Osteocyte (in vitro differentiated cells): Measurements from ENCODE around the gene PRKAA2. TPM values are rescaled to one million over a fixed set of nuclear protein-coding genes. Genes with fewer than 3 reads are reported as not detected.

ENCODE experiments used
- DNase-seq: peaks from one replicate; pipeline ENCODE4 v3.0.0; 2021; ENCODE audit warnings: mixed read lengths; ENCODE audit not compliant: unreplicated experiment; ENCODE audit errors: extremely low spot score
- H3K27ac Mint-ChIP-seq: one replicate; pipeline ENCODE4 v1.8.0; 2021; ENCODE audit warnings: mild to moderate bottlenecking, mixed read lengths; ENCODE audit not compliant: unreplicated experiment
- H3K27me3 Mint-ChIP-seq: one replicate; pipeline ENCODE4 v1.8.0; 2021; ENCODE audit warnings: mixed read lengths; ENCODE audit not compliant: unreplicated experiment
- H3K36me3 Mint-ChIP-seq: one replicate; pipeline ENCODE4 v1.8.0; 2021; ENCODE audit warnings: mixed read lengths; ENCODE audit not compliant: unreplicated experiment
- H3K4me1 Mint-ChIP-seq: one replicate; pipeline ENCODE4 v1.8.0; 2021; ENCODE audit warnings: mixed read lengths; ENCODE audit not compliant: unreplicated experiment
- H3K4me3 Mint-ChIP-seq: one replicate; pipeline ENCODE4 v1.8.0; 2021; ENCODE audit warnings: mild to moderate bottlenecking, moderate library complexity, mixed read lengths; ENCODE audit not compliant: unreplicated experiment
- H3K9me3 Mint-ChIP-seq: one replicate; pipeline ENCODE4 v1.8.0; 2021; ENCODE audit warnings: mixed read lengths; ENCODE audit not compliant: unreplicated experiment
- total RNA-seq: library from RNA; stranded (reverse); gene quantifications from 2 replicates; pipeline ENCODE4 v1.2.1, GENCODE V29; 2021
- TF ChIP-seq, protein P1 (sequence below): fragments of 200-600 bp; sonication (generic); IDR thresholded peaks from 2 replicates; pipeline ENCODE4 v1.5.0; 2021; ENCODE audit warnings: antibody characterized with exemption, mild to moderate bottlenecking, moderate library complexity

PRKAA2 gene
- total RNA-seq, 1 donor from 2014 or later: 2.0 TPM

DNA sequence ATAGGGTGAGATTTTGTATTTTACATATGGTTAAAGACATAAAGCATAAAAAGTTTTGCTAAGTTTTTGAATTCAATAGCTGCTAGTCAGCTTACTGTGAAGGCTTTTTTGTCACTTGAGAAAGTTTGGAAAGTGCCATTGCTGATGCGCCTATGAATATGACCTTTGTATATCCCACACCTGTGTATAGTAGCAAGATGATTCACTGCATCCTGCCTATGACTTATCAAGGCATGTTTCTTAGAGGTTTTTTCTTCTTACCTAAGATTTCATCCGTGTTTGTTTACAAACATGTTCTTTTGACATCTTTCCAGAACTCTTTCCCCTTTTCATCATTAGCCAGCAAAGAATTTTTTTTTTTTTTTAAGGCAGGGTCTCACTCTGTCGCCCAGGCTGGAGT lies 51.5 kb downstream of the PRKAA2 start:
- Mint-ChIP-seq H3K27me3 (no peaks in the 10 kb centered on the region), H3K4me1 (no peaks in the 10 kb centered on the region), H3K27ac (no peak overlapping the region), H3K36me3 (peaks cover 11% of the 10 kb centered on the region), H3K9me3 (peaks cover 12% of the 10 kb centered on the region), H3K4me3 (no peak overlapping the region)
- no peak for DNase-seq
- TF ChIP-seq, protein P1, sequence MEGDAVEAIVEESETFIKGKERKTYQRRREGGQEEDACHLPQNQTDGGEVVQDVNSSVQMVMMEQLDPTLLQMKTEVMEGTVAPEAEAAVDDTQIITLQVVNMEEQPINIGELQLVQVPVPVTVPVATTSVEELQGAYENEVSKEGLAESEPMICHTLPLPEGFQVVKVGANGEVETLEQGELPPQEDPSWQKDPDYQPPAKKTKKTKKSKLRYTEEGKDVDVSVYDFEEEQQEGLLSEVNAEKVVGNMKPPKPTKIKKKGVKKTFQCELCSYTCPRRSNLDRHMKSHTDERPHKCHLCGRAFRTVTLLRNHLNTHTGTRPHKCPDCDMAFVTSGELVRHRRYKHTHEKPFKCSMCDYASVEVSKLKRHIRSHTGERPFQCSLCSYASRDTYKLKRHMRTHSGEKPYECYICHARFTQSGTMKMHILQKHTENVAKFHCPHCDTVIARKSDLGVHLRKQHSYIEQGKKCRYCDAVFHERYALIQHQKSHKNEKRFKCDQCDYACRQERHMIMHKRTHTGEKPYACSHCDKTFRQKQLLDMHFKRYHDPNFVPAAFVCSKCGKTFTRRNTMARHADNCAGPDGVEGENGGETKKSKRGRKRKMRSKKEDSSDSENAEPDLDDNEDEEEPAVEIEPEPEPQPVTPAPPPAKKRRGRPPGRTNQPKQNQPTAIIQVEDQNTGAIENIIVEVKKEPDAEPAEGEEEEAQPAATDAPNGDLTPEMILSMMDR: no peak

DNA sequence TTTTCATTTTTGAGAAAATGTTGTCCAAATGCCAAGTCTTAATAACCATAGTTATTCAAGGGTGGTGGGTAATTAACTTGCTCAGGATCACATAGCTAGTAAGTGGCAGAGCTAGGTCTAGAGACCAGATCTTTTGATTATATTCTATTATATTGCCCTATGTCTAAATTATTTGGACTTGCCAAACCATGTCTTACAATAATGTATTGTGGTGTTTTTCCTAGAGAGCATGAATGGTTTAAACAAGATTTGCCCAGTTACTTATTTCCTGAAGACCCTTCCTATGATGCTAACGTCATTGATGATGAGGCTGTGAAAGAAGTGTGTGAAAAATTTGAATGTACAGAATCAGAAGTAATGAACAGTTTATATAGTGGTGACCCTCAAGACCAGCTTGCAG lies 58.6 kb downstream of the PRKAA2 start:
- no peaks in the 10 kb centered on the region for H3K4me1 Mint-ChIP-seq
- no peak for DNase-seq
- H3K27me3 Mint-ChIP-seq: no peaks in the 10 kb centered on the region
- peaks cover 26% of the 10 kb centered on the region for H3K36me3 Mint-ChIP-seq
- TF ChIP-seq, protein P1: no peak
- H3K27ac Mint-ChIP-seq: no peak overlapping the region
- H3K4me3 Mint-ChIP-seq: no peak overlapping the region
- H3K9me3 Mint-ChIP-seq: peaks cover 12% of the 10 kb centered on the region

DNA sequence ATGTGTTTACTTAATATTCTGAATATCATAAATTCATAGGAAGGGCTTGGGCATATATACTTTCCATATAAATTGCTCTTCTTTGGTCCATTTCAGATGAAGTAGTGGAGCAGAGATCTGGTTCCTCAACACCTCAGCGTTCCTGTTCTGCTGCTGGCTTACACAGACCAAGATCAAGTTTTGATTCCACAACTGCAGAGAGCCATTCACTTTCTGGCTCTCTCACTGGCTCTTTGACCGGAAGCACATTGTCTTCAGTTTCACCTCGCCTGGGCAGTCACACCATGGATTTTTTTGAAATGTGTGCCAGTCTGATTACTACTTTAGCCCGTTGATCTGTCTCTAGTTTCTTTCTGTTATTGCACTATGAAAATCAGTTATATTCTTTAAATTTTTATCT lies 62.3 kb downstream of the PRKAA2 start:
- Mint-ChIP-seq H3K4me1 (peaks cover 28% of the 10 kb centered on the region), H3K36me3 (peaks cover 18% of the 10 kb centered on the region), H3K4me3 (no peak overlapping the region), H3K9me3 (no peaks in the 10 kb centered on the region), H3K27ac (no peak overlapping the region), H3K27me3 (no peaks in the 10 kb centered on the region)
- TF ChIP-seq, protein P1: no peak
- DNase-seq: no peak

DNA sequence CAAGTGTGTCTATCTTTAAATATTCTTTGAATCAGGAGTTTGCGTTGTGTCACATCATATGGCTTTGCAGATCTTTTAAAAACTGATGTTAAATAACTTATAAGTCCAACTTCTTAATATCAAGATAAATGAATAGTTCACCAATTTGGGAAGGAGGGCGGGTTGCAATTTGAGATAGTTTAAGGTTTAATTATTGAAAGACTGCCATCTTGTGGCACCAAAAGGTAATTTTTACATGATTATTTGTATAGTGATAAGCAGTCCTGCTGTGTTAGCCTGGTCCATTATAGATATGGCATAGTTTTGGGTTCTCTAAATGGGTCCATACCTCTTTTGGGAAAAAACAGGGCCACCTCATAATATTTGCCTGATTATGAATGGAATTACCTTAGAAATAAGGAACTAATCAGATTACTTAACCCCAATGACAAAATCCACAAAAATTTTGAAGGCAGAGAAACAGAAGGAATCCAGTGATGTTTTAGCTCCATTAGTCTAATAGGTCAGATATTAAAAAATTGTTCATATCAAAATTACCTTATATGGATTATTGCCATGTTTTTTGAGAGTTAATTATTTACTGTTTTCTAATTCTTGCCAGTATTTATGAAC lies 64.3 kb downstream of the PRKAA2 start:
- peaks cover 14% of the 10 kb centered on the region for H3K36me3 Mint-ChIP-seq
- no peak for DNase-seq
- TF ChIP-seq, protein P1: peak; percentile 71
- H3K4me3 Mint-ChIP-seq: no peak overlapping the region
- H3K4me1 Mint-ChIP-seq: peaks cover 31% of the 10 kb centered on the region
- H3K27ac Mint-ChIP-seq: no peak overlapping the region
- H3K9me3 Mint-ChIP-seq: no peaks in the 10 kb centered on the region
- no peaks in the 10 kb centered on the region for H3K27me3 Mint-ChIP-seq

DNA sequence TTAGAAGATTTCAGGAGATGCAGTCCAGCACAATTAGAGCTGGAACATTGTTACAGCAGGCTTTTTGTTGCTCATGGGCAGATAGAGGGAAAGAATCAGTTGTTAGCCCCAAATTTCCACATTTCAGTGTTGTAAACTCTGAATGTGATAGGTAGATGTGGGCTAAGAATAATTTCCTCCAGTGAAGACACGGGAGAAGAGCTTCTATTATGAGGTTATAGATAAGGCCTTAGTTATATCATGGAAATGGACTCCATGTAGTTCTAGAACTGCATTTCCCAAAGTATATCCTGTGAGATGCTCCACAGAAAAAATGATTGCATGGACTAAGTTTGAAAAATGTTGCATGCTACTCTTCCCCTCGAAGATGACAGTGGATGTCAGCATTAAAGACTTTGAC lies 64.9 kb downstream of the PRKAA2 start:
- H3K4me3 Mint-ChIP-seq: no peak overlapping the region
- peaks cover 10% of the 10 kb centered on the region for H3K36me3 Mint-ChIP-seq
- DNase-seq: no peak
- TF ChIP-seq, protein P1: no peak
- peaks cover 31% of the 10 kb centered on the region for H3K4me1 Mint-ChIP-seq
- H3K9me3 Mint-ChIP-seq: no peaks in the 10 kb centered on the region
- H3K27ac Mint-ChIP-seq: no peak overlapping the region
- no peaks in the 10 kb centered on the region for H3K27me3 Mint-ChIP-seq
